Activated CD8-positive, alpha-beta memory T cell treated with anti-CD3 and anti-CD28 coated beads for 4 hours (primary cell): ENCODE results near the gene GLS2.
"Not testable (repeated sequence)": the region's sequence is repeated elsewhere in the genome, so short reads cannot be mapped to it uniquely, and the experiment has no call there.

Experiments used
- DNase-seq, 2 donors: peaks; one replicate each; pipeline ENCODE4 v3.0.0-alpha.2; 2020; ENCODE audit warnings: low read depth in 2 of 2

The GLS2 gene

DNA sequence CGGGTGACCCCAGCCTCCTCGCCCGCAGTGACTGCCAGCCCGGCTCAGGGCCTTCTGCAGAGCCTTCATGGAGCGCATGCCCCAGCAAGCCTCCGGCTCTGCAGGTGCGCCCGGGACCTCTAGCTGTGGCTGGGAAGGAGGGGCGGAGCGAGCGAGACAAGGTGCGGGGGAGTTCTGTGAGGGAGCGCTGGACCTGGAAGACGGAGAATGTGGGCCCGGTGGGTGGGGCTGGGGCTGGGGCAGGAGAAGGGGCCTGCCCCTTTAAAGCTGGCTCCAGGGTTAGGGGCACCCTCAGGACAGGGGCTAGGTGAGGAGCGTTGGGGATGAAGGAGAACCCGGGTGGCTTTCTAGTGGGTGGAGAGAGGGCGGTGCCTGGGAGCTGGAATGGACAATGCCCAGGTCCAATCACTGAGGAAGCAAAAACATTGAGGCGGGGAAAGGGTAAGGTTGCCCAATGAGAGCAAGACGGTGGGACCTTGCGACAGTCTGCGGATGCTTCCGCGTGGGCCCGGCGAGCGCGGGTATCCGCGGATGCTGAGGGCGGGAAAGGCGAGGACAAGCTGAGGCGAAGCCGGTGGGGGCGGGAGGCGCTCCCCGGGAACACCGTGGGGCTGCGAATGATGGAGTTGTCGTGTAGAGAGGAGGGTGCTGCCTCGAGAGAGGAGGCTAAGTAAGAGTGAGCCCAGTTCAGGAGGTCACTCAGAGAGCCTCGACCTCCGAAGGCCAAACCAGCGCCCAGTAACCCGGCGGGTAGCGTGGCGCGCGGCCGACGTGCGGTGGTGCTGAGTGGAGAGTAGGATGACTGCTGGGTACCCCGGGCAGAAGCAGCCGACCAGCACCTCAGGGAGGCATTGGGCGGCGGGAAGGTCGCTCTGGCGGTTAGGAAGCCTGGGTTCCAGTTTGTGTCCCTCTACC, at the start of gene GLS2:
TSS of gene GLS2 (minus strand) at position 121 of the 915 bp plus-strand sequence. CDS start at position 78, 43 bp downstream.
- peak; percentile 44 to 55 for DNase-seq

DNA sequence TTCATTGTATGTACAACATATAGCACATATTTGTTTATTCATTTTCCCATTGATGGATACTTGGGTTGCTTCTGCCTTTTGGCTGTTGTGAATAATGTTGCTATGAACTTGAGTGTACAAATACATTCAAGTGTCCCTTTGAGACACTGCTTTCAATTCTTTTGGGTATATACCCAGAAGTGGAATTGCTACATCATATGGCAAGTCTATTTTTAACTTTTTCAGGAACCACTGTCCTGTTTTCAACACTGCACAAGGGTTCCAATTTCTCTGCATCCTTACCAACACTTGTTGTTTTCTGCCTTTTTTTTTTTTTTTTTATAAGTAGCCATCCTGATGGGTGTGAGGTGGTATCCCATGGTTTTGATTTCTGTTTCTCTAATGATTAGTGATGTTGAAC, 49.6 kb upstream of the GLS2 start:
- DNase-seq, result no peak

DNA sequence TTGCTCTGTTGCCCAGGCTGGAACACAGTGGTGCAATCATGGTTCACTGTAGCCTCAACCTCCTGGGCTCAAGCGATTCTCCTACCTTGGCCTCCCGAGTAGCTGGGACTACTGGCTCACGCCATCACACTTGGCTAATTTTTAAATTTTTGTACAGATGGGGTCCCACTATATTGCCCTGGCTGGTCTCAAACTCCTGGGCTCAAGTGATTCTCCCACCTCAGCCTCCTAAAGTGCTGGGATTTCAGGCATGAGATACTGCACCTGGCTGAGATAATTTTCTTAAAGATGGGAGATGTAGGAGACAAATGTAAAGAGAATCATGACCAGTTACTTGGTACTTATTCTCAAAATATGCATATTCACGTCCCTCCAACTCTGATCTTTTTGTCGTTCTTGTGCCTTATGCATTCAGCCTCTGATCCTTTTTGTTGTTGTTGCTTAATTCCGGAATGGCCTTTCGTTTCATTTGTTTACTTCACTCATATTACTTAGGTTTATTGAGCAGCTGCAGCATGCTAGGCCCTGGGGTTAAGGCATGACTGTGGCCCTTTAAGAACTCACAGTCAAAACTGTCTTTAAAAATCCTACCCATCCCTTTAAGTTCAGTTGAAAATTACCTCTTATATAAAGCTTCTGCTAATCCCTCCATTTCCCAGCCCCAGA, 42.6 kb upstream of the GLS2 start:
- DNase-seq, result no peak

DNA sequence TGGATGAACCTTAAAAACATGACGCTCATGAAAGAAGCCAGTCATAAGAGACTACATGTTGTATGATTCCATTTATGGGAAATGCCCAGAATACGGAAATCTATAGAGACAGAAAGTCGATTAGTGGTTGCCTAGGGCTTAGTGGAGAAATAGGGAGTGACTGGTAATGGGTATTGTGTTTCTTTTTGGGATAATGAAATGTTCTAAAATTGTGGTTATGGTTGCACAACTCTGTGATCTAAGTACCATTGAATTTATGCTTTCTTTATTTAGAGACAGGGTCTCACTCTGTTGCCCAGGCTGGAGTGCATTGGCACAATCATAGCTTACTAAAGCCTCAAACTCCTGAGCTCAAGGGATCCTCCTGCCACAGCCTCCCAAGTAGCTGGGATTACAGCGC, 41.7 kb upstream of the GLS2 start:
- no peak for DNase-seq

DNA sequence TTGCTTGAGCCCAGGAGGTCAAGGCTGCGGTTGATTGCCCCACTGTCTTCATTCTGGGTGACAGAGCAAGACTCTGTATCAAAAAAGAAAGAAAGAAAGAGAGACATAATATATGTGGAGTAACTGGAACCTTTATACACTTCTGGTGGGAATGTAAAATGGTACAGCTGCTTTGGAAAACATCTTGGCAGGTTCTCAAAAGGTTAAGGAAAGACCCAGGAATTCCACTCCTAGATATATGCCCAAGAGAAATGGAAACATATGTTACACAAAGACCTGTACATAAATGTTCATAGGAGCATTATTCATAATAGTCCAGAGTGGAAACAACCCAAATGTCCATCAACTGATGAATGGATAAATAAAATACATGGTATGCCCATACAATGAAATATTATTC, 40.9 kb upstream of the GLS2 start:
- DNase-seq, result no peak

DNA sequence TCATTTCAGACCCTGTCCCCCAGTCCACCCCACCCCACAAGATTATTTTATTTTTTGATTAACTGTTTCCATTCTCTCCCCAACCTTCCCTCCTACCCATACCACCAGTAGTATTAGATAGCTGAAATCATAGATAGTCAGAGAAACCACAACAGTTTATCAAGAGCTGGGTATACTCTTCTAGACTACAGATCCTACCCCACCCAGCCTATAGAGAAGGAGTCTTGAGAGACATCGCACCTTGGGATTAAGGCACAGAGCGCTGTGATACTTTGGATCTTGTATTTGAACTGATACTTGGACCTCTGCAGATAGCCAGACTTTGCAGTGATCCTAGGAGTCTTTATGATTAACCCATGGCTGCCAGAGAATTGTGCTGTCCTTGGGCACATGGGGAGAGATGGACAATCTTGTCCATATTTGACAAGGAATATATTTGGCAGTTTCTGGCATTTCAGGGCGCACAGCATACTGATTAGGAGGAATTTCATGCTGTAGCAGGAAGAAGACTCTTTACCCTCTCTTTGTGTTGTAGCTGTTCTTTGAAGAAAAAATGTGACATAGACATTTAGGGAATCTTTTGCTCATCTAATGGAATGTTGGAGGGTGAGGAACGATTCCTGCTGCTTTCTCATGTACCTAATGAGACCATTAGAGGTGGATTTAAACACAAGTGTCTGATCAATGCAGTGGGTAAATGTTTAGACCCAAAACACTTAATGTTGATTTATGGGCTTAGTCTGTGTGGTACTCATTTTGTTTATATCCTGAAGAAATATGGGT, 34.6 kb upstream of the GLS2 start:
- DNase-seq, result no peak

DNA sequence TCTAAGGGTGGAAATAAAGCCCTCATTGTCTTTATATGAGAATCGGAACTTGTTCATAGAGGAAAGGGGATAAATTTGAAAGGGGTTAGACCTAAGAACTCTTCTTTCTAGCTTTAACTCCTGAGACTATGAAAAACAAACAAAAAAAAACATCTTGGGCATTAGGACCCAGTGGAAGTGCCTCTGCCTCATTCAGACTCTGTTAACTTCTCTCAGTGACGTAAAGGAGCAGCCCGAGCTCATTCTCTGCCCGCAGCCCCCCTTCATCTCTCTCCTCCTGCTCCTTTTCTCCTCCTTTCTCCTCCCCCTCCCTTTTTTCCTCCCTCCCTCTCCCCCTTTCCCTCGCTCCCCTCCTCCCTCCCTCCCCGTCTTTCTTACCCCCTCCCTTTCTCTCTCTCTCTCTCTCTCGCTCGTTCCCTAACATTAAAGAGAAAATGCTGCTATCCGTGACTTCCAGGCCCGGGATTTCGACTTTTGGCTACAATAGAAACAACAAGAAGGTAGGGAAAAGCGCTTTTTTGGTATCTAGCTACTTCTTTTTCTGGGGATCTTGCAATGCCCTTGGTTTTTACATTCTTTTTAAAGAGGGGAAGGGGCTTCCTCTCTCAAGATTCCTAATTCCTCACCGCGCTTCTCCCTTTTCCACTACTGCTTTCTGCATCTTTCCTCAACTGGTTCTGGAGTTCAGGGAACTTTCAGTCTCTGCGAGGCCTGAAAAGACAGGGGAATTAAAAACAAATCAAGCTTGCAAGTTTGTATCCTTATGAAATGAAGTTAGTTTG, 33.8 kb upstream of the GLS2 start, which contains the start of gene RBMS2:
TSS of gene RBMS2 (plus strand) at position 231 of the 782 bp plus-strand sequence. CDS start at position 435, 204 bp downstream.
- DNase-seq, result peak; percentile 5 to 12

DNA sequence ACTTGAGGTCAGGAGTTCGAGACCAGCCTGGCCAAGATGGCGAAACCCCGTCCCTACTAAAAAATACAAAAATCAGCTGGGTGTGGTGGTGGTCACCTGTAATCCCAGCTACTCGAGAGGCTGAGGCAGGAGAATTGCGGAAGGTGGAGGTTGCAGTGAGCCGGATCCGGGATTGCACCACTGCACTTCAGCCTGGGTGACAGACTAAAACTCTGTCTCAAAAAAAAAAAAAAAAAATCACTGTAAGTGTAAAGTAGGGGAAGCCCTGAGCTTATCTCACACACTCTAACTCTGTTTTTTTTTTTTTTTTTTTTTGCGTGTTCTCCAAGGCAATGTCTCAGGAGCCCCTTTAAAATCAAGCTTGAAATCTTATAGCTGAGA, 33.2 kb upstream of the GLS2 start:
- DNase-seq, result no peak

DNA sequence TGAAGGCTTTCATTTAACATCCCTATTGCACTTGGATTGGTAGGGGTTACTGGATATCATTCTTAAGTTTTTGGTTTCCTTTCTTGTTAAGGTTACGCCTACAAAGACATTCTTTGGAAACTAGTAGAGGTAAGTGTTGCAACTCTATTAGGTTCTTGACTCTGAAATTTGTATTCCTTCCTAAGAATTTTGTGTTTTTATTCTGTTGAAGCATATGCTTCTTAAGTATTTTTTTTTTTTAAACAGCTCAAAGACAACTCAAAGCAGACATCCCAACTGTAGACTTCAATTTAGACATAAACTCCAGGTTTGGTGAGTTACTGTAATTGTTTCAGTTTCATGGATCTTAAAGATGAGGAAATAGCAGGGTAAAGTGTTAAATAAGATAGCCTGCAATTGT, 32.5 kb upstream of the GLS2 start:
- DNase-seq, result no peak

DNA sequence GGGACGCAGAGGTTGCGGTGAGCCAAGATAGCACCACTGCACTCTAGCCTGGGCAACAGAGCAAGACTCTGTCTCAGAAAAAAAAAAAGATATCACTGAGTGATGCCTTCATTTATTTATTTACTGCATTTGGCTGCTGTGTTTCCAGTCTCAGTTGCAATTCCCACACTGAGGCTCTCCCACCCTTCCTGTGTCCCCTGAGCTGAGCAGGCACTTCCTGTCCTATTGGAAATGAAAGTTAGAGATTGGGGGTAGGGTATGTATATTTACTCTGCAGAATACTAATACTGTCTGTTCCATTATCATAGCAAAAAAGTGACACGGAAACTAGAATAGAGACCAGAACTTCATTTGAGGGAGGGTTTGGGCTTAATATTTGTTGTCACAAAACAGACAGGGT, 32.1 kb upstream of the GLS2 start:
- no peak for DNase-seq

DNA sequence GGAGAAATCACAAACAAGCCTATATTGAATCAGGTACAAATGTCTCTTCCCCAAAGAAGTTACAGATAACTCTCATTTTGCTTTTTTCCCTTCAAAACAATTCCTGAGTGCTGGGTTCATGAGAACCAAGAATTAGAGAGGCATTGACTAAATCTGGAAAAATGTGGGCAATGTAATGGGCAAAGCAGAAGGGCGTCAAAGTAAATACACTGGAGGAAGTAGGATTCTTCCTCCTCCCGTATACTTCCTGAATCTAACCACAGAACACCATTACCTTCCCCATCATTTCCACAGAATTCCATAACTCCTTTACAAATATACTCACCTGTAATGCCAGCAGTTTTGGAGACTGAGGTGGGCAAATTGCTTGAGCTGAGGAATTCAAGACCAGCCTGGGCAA, 30.6 kb upstream of the GLS2 start:
- DNase-seq, result no peak

DNA sequence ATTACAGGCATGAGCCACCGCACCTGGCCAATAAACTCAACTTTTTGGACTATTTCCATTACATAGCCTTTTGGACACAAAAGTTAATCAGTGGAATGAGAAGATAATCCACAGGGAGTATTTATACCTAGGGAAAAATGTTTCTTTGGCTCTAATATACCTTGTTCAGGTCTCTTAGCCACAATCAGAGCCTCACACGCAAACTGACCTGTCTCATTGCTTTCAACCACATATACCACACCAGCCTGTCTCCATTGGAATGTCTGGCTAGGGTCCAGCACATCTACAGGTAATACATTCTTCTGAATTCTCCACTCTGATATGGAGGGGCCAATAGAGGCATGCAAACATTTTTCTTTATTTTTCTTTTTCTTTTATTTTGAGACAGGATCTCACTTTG, 29.9 kb upstream of the GLS2 start:
- DNase-seq, result no peak

DNA sequence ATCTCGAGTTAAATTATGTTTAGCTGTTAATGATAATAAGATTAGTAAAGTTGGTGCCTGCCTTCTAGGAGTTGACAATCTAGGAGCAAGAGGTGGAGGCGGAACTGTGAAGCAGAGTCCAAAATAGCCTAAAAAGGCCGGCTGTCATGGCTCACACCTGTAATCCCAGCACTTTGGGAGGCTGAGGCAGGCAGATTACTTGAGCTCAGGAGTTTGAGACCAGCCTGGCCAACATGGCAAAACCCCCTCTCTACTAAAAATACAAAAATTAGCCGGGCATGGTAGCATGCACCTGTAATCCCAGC, 26.0 kb upstream of the GLS2 start:
- DNase-seq, result not testable (repeated sequence)

DNA sequence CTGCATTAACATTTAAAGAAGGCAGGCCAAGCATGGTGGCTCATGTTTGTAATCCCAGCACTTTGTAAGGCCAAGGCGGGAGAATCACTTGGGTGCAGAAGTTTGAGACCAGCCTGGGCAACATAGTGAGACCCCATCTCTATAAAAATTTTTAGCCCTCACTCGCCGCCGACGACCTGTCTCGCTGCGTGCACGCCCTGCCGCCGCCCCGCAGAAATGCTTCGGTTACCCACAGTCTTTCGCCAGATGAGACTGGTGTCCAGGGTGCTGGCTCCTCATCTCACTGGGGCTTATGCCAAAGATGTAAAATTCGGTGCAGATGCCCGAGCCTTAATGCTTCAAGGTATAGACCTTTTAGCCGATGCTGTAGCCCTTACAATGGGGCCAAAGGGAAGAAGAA, 22.8 kb upstream of the GLS2 start:
- DNase-seq, result no peak

DNA sequence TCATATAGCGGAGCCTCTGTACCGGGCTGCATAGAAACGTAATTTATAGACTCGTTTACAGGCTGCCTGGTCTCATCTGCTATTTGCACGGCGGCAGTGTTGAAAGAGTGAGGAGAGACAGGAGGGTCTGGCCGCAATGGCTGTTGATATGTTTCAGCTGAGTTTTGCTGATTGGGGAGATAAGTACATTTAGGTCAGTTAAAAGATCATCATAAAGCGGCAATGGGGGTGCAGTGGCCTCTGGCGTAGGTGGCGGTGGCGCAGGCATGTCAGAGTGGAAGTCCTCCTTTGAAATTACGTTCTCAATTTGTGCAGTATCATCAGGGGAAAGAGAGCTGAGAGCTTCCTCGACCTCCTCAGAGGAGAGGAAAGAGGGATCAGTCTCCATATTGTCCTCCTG, 11.9 kb upstream of the GLS2 start:
- not testable (repeated sequence) for DNase-seq

DNA sequence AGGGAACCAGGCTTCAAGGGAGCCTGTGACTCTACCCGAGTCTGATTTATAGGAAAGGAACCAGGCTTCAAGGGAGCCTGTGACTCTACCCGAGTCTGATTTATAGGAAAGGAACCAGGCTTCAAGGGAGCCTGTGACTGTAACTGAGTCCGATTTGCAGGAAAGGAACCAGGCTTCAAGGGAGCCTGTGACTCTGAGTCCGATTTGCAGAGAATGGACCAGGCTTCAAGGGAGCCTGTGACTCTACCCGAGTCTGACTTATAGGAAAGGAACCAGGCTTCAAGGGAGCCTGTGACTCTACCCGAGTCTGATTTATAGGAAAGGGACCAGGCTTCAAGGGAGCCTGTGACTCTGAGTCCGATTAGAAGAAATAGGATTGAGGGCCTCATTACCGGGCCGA, 11.5 kb upstream of the GLS2 start:
- not testable (repeated sequence) for DNase-seq

DNA sequence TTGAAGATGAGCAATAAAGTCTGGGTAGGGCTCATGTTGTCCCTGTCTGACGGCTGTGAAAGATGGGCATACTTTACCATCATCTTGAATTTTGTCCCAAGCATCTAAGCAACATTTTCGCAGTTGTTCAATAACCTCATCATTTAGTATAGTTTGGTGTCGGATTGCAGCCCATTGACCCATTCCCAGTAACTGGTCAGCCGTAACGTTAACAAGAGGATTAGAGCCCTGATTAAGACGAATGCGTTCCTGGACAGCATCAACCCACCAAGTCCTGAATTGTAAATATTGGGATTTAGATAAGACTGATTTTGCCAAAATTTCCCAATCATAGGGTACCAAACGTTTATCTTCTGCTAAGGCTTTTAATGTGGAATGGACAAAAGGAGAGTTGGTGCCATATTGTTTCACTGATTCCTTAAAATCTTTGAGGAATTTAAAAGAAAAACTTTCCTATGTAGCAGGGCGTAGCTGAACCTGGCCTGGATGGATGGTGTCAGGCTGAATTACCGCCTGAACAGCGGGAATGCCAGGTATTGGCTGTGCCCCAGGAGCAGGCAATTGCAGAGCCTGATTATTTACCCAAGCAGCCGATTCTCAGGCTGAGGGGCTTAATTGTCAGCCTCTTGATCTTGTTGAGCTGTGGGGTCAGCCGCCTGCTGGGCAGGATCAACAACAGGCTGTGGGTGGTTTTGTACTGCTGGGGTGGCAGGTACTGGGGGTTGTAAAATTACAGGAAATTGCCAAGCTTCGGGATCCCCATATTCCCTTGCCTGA, 10.4 kb upstream of the GLS2 start:
- DNase-seq, result not testable (repeated sequence)

DNA sequence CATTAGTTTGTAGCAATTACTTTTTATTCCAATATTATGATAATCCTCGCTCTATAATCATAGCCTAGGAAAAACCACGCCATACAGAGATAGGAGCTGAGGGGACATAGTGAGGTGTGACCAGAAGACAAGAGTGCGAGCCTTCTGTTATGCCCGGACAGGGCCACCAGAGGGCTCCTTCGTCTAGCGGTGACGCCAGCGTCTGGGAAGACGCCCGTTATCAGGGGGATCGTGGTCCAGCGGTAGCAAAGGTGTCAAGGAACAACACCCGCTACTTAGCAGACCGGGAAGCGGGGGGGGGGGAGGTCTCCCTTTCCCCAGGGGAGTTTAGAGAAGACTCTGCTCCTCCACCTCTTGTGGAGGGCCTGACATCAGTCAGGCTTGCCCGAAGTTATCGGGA, 8.7 kb upstream of the GLS2 start:
- peak; percentile 16 to 42 for DNase-seq

DNA sequence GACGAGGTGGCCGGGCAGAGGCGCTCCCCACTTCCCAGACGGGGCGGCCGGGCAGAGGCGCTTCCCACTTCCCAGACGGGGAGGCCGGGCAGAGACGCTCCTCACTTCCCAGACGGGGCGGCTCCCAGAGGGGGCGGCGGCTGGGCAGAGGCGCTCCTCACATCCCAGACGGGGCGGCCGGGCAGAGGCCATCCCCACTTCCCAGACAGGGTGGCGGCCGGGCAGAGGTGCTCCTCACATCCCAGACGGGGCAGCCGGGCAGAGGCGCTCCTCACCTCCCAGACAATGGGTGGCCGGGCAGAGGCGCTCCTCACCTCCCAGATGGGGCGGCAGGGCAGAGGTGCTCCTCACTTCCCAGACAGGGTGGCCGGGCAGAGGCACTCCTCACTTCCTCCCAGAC, 6.5 kb upstream of the GLS2 start:
- DNase-seq, result not testable (repeated sequence)

DNA sequence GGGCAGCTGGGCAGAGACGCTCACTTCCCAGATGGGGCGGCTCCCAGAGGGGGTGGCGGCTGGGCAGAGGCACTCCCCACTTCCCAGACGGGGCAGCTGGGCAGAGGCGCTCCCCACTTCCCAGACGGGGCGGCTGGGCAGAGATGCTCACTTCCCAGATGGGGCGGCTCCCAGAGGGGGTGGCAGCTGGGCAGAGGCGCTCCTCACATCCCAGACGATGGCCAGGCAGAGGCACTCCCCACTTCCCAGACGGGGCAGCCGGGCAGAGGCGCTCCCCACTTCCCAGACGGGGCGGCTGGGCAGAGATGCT, 6.1 kb upstream of the GLS2 start:
- DNase-seq, result not testable (repeated sequence)
